ENCODE measurements around the gene CHAC1.

The CHAC1 gene

DNA sequence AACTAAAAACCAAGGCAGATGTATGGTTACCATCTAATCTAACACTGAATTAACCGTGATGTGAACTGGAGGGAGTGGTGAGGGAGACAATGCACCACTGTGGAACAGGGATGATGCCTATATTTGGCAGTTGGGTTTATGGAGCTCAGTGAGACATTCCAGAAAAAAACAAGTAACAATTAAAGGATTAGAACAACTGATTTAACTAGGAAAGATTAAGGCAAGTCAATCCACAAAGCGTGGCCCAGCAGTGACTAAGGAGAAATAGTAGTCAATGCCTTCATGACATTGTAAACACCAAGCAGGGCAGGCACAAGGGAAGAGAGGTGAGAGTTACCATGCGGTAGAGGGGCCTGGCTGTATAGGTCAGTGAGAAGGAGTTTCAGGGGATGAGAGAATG lies 38.1 kb downstream of the CHAC1 start:
- DNase-seq, result no peak

DNA sequence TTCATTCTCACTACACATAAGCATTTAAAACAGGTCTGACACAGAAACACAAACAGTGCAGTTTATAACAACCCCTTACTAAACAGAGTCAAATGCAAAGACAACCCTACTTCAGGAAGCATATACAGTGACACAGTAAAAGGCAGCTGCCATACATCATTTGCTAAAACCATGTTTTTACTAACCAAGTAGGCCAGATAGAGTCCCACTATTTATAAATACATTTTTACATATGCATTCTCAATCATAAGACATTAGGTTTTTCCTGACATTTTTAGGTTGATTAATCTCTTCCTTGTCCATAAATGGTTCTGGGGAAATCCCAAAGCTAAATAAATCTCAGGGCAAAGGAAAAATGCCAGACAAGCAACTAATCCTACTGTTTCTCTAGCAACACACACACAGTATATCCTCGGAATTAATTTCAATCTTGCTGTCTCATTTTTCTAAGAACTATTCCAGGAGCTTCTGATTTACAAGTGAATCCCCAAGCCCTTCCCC lies 39.0 kb downstream of the CHAC1 start:
- no peak for DNase-seq

DNA sequence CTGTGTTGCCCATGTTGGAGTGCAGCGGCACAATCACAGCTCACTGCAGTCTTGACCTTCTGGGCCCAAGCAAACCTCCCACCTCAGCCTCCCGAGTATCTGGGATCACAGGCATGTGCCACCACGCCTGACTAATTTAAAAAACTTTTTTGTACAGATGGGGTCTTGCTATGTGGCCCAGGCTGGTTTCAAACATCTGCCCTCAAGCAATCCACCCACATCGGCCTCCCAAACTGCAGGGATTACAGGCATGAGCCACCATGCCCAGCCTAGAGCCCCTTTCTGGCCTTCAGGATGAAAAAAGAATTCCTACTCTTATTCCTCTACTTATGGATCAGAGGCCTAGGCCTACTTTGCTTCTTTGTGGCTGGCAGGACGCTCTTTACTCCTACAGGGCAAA lies 39.6 kb downstream of the CHAC1 start:
- DNase-seq, result no peak

DNA sequence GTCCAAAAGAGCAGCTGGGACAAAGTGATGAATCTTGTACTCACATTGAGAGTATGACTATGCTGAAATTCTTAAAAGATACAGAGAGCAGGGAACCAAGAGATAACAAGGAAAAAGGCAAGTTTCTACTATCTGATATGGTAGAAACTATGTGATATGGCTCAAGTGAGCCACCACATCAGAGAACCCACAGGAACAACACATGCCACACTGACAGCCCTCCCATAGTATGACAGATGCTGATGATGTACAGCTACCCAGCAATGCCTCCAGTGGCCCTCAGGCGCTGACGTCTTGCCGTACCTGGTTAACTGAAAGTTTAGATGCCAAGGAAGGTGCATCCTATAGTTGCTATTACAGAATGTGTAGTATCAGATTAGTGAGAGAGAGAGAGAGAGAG lies 42.4 kb downstream of the CHAC1 start:
- DNase-seq, result no peak

DNA sequence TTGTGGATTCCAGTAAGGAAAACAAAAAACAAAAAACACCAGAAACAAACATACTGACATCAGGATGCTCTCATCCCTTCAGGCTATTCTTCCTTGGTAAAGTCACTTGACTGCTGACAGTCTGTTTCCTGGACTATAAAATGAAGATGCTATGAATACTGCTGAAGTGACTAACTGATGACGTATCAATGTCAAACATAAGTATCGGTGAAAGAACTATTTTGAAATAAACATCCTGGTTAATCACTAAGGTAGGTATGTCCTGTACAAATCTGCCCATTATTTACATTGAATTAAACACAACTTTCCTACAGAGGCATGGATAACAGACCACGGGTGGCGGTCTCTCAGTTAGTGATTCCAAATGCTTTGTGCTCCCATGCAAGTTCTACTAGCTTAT lies 45.9 kb downstream of the CHAC1 start:
- no peak for DNase-seq

DNA sequence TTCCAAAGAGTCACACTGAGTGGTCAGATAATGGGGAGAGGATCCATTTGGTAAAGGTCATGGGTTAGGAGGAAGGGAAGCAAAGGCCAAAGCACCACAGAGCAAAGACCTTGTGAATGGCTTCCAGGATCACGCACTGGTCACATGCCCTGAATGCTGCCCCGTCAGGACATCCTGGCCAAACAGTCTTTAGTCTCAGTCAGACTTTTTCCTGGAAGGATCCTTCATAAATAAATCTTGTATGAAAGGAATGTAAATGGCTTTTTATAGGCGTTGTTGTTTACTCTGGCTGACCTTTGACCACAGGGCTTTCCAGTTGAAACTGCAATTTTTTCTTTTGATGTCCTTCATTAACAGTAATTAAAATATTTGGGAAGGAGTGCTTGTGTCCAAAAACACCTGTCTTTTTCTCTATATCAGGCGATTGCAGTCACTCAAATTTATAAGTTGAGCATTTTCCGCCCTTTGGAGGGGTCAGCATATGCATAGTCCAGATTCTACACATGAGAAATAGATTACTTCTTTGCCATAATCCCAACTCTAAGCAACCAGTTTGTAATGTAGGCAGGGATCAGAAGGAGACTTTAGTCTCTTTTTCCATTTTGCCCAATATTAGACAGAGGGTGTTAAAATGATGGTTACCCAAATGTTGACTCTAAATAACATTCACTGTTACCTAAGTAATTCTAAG lies 48.4 kb downstream of the CHAC1 start:
- DNase-seq, result no peak

DNA sequence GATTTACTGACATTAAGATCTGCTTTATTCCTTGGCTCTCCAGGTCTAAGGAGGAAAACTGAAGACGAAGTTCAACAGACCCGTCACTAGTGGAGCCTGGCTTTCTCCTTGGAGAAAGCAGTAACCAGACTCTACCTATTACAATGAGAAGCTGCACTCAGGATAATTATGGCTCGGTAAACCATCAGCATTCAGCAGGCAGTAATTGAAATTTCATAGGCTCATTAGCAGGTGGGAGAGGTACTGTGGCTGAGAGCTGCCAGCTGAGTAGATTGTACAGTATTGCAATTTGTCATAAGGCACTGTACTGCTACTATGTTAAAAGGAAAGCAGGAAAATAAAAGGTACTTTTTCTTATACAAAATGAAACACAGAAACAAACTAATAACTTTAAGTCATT lies 51.2 kb downstream of the CHAC1 start:
- DNase-seq, result no peak
